ENCODE measurements around the gene HRH2. TPM values are rescaled to one million over a fixed set of nuclear protein-coding genes. Genes with fewer than 3 reads are reported as not detected.
A peak's percentile ranks its signal among the peaks of the same experiment; 100 is the strongest.

HRH2 gene
- total and polyA plus RNA-seq, 9 of the 15 experiments (the other 6 are each of a cell fraction or from before 2014, with no cell fraction given), result 0.04 TPM; not detected in 8

DNA sequence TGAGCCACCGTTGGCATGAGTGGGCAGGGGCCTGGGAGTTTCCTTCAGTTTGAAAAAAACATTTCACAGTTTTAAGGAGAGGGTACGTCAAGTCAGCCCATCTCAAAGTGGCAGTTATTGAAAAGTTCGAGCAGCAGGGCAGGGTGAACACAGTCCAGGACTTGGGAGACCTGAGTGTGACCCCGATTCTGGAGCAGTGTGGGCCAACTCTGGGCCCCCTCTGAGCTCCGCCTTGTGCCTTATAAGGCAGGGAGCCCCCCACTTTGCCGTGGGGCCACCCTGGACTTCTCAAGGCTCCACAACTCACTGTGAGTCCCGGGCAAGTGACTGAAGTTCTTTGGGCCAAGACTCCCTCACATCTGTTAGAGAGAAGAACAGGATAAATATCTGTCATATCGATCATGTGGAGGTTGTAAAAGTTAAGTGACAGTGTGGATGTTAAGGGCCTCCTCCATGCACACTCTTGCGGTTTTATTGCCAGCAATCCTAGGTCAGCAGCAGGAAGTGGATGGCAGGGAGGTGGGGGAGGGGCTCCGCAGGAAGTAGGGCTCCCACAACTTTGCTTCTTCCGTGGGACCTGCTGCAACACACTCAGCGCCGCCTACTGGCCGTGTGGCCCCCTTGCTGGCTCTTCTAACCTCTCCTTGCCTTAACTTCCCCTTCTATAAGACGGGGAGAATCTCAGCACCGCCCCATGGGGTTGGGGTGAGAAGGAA lies 38.4 kb downstream of the HRH2 start (continued):
- TF ChIP-seq CREB1 (IDR thresholded peaks at IDR 0.05) (no peak), CREB1 (CRISPR knock-in tag; IDR thresholded peaks at IDR 0.05) (no peak), FOXA3 (CRISPR knock-in tag; conservative IDR thresholded peaks at IDR 0.05 in 1 of 2, IDR thresholded peaks at IDR 0.05 in 1 of 2) (no peak), SMARCC2 (IDR thresholded peaks at IDR 0.05; ENCODE audit: low read depth) (no peak), MAZ (CRISPR knock-in tag; conservative IDR thresholded peaks at IDR 0.05 in 1 of 2, IDR thresholded peaks at IDR 0.05 in 1 of 2) (peak in 1 of 2 experiments; percentile 52; a peak in 1 of 4 replicates), CBX1 (IDR thresholded peaks at IDR 0.05; ENCODE audit: low read depth) (peak; percentile 42; the same call in 1 of the 2 replicates), ZNF785 (CRISPR knock-in tag; IDR thresholded peaks at IDR 0.05) (no peak), RB1 (IDR thresholded peaks at IDR 0.05; ENCODE audit: low read depth) (peak; percentile 37; the same call in 1 of the 2 replicates), GABPA (tag; conservative IDR thresholded peaks at IDR 0.05; ENCODE audit: low read depth) (peak; percentile 88), SMC3 (conservative IDR thresholded peaks at IDR 0.05; ENCODE audit: insufficient read depth, low read depth, low read length) (0 out of 2 replicates have a peak, but pooled peaks have one; percentile 7), CHD4 (IDR thresholded peaks at IDR 0.05; ENCODE audit: insufficient read depth, insufficient replicate concordance, low read depth, low read length, poor library complexity, severe bottlenecking) (no peak), ZNF324 (CRISPR knock-in tag; IDR thresholded peaks at IDR 0.05) (no peak), MAFK (IDR thresholded peaks at IDR 0.05; ENCODE audit: low read length) (no peak)
- TF ChIP-seq, protein P1, sequence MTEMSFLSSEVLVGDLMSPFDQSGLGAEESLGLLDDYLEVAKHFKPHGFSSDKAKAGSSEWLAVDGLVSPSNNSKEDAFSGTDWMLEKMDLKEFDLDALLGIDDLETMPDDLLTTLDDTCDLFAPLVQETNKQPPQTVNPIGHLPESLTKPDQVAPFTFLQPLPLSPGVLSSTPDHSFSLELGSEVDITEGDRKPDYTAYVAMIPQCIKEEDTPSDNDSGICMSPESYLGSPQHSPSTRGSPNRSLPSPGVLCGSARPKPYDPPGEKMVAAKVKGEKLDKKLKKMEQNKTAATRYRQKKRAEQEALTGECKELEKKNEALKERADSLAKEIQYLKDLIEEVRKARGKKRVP (CRISPR knock-in tag; IDR thresholded peaks at IDR 0.05), result no peak
- TF ChIP-seq, protein P2, sequence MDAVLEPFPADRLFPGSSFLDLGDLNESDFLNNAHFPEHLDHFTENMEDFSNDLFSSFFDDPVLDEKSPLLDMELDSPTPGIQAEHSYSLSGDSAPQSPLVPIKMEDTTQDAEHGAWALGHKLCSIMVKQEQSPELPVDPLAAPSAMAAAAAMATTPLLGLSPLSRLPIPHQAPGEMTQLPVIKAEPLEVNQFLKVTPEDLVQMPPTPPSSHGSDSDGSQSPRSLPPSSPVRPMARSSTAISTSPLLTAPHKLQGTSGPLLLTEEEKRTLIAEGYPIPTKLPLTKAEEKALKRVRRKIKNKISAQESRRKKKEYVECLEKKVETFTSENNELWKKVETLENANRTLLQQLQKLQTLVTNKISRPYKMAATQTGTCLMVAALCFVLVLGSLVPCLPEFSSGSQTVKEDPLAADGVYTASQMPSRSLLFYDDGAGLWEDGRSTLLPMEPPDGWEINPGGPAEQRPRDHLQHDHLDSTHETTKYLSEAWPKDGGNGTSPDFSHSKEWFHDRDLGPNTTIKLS (IDR thresholded peaks at IDR 0.05; ENCODE audit: borderline replicate concordance, low read depth), result peak; percentile 19; the same call in 1 of the 2 replicates
- TF ChIP-seq, protein P3, sequence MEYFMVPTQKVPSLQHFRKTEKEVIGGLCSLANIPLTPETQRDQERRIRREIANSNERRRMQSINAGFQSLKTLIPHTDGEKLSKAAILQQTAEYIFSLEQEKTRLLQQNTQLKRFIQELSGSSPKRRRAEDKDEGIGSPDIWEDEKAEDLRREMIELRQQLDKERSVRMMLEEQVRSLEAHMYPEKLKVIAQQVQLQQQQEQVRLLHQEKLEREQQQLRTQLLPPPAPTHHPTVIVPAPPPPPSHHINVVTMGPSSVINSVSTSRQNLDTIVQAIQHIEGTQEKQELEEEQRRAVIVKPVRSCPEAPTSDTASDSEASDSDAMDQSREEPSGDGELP (CRISPR knock-in tag; IDR thresholded peaks at IDR 0.05; ENCODE audit: borderline replicate concordance), result peak; percentile 36; the same call in 1 of the 2 replicates
- TF ChIP-seq, protein P4, sequence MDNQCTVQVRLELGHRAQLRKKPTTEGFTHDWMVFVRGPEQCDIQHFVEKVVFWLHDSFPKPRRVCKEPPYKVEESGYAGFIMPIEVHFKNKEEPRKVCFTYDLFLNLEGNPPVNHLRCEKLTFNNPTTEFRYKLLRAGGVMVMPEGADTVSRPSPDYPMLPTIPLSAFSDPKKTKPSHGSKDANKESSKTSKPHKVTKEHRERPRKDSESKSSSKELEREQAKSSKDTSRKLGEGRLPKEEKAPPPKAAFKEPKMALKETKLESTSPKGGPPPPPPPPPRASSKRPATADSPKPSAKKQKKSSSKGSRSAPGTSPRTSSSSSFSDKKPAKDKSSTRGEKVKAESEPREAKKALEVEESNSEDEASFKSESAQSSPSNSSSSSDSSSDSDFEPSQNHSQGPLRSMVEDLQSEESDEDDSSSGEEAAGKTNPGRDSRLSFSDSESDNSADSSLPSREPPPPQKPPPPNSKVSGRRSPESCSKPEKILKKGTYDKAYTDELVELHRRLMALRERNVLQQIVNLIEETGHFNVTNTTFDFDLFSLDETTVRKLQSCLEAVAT (IDR thresholded peaks at IDR 0.05), result no peak
